Activated CD8-positive, alpha-beta memory T cell treated with anti-CD3 and anti-CD28 coated beads for 24 hours (primary cell): ENCODE data around the gene TPP2.

Experiments used
- DNase-seq: peaks from one replicate; pipeline ENCODE4 v3.0.0-alpha.2; 2020

TPP2 gene

GRCh38 chr13:102658660-102659059, 61.9 kb downstream of the TPP2 start:
- DNase-seq, result no peak

GRCh38 chr13:102659168-102659713, 62.5 kb downstream of the TPP2 start:
- no peak for DNase-seq

DNA sequence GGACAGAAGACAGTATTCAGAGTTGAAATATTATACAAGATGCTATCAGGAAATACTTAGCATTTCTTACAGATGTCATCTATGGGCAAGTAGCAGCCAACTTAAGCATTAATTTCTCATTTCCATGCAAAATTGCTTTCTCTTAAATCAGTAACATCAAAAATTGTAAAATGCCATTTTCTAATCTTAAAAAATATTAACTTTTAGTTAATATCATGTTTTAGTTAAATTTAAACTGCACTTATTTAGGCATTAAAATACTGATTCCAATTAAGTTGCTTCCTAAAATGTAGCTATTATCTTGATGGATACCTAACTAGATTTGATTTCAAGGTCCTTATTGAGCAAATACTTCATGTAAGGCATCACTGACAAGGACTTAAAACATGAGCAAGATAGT, 70.2 kb downstream of the TPP2 start:
- DNase-seq, result no peak

DNA sequence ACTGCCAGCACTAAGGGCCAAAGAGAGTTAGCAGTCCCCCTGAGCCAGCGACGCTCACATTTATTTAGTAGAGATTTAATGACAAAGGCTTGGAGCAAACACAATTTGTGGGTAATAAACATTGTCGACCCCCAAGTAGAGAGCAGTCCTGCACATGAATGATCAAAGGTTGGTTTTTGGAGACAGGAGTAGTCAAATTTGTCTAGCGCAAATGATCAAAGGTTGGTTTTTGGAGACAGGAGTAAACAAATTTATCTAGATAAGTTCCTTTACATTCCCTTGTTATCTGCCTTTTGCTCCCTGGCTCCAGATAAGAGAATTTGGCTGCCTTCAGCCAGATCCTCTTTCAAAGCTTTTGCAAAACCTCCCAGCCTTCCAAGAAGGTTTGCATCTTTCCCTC, 71.1 kb downstream of the TPP2 start:
- no peak for DNase-seq

- no peak for DNase-seq
Observed at GRCh38 chr13:102670130-102670529, 73.3 kb downstream of the TPP2 start.

- no peak for DNase-seq
Observed at GRCh38 chr13:102675115-102675514, 78.3 kb downstream of the TPP2 start.

GRCh38 chr13:102677122-102677521, 80.3 kb downstream of the TPP2 start:
- no peak for DNase-seq

GRCh38 chr13:102678339-102679107, 81.7 kb downstream of the TPP2 start:
- no peak for DNase-seq

- no peak for DNase-seq
Observed at GRCh38 chr13:102679449-102680132, 82.8 kb downstream of the TPP2 start.

GRCh38 chr13:102680133-102680717, 83.4 kb downstream of the TPP2 start:
- no peak for DNase-seq

GRCh38 chr13:102680842-102681740, 84.3 kb downstream of the TPP2 start:
- DNase-seq, result no peak

DNA sequence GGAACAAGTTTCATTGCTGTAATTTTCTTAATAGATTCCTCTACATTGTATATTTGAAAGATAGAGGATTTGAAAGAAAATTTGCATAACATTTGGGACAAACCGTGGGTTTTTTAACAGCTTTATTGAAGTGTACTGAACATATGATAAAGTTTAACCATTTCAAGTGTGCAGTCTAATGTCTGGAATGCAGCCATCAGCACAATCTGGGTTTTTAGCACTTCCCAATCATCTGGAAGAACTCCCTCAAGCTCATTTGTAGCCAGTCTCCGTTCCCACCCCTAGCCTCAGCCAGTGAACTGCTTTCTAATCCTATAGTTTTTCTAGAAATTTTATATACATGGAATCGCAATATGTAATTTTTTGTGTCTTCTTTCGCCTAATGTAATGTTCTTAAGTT, 85.4 kb downstream of the TPP2 start:
- DNase-seq, result no peak

DNA sequence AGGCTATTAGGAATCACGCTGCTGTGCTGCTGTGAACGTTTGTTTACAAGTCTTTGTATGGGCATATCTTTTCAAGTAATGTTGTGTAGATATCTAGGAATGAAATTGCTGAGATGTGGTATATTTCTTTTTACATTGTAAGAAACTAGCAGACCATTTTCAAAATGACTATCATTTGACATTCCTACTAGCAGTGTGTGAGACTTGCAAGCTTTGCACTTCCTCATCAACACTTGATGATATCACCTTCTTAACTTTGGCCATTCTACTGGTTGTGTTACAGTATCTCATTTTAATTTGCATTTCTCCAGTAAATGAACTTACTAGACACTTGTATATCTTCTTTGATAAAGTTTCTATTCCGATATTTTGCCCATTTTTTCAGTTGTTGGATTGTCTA, 85.9 kb downstream of the TPP2 start:
- no peak for DNase-seq

DNA sequence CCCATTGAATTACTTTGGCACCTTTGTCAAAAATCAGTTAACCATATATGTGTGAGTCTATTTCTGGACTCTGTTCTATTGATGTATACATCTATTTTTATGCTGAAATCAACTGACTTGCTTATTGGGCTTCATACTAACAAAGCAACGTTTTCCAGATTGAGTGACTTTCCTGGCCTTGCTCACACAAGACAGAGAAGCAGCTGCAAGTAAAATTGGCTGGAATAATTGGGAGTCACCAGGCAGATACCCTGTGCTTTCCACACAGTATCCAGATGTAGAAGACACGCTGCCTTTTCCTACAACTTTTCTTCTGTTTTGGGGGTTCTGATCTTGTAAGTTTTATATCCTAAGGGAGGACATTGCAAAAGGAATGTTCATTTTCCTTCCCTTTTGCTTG, 86.9 kb downstream of the TPP2 start:
- DNase-seq, result no peak

DNA sequence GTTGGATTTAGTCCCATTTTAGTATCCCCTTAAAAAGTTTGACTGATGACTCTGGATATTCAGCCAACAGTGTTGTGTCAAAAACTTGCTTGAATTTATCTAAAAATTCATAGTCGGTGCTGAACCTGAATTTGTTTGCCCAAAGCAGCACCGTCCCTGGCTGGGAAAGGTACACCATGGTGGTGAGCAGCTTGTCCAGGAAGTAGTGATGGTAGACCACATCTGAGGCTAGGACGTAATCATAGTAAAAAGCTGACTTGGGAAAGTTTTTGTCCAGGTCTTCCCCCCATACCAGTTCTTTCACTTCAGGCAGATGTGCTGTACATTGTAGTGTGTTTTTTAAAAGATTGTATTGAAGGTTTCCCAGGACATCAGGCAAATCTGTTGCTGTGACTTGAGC, 89.2 kb downstream of the TPP2 start:
- no peak for DNase-seq

GRCh38 chr13:102687520-102687919, 90.7 kb downstream of the TPP2 start:
- no peak for DNase-seq

- DNase-seq, result no peak
Observed at GRCh38 chr13:102688306-102688973, 91.7 kb downstream of the TPP2 start.

GRCh38 chr13:102690883-102691282, 94.1 kb downstream of the TPP2 start:
- DNase-seq, result no peak

- no peak for DNase-seq
Observed at GRCh38 chr13:102692491-102692826, 95.7 kb downstream of the TPP2 start.

DNA sequence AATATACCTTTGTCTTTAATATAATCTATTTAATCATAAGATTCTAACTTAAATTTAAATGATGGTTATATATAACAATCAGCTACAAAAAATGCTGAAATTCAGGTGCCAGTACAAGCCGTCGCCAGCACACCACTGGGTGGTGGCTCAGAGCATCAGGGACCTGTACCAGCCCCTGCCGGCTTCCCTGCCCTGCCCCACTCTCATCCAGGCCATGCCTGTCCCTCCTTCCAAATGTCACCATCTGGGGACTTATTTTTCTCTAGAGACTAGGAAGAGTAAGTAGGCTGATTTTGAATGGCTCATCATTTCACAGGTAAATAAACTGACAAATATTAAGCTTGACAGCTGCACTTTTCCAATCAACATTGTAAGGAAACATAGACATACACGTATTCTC, 96.5 kb downstream of the TPP2 start:
- no peak for DNase-seq

DNA sequence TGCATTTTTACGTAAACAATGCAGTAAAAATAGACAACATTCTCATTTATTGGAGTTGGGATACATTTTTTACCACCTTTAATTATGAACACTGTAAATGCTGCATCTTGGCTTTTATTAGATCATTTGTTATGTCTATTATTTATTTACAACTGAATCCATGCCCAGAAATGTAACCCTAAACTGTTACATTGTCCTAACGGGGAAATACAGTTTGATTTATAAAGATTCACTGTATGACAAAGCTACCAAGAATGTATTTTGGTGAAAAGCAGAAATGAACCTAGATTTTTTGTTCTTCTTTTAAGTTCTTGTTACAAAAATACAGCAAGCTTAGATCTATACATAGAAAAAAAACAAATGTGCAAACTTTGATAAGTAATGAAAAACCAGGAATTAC, 97.0 kb downstream of the TPP2 start:
- DNase-seq, result no peak

DNA sequence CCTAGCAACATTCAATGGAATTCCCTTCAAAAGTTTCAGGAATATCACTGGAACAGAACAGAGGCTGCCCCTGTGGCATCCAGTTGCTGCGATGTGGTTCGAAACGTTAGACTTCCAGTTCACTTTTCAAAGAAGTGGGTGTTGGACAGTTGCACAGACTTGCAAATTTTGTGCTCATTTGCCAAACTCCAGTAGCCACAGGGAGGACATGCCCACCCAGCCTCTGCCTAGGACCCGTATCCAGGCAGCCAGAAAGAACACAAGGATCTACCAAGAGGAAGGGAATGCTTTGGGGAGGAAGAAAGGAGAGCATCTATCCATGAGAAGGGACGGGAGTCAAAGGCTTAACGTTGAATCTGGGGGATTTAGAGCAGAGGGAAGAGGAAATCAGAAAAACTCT, 98.2 kb downstream of the TPP2 start, which contains the start of gene METTL21C:
METTL21C (minus strand) TSS at position 108 of the 400 bp plus-strand sequence. CDS start 546 bp downstream, outside the sequence.
- DNase-seq, result no peak
